D721Med (cell line): ENCODE results near the gene ZCCHC9.
"Not testable (repeated sequence)": the region's sequence is repeated elsewhere in the genome, so short reads cannot be mapped to it uniquely, and the experiment has no call there.

Source experiments
- DNase-seq: peaks from one replicate; pipeline ENCODE4 v3.0.0; 2011; ENCODE audit warnings: low spot score; ENCODE audit not compliant: insufficient read length
- FAIRE-seq: peaks from 2 replicates; lab custom pipeline; 2011; peaks lifted over from hg19 to GRCh38; lab: Jason Lieb, UNC
- TF ChIP-seq, protein P1 (sequence below): IDR thresholded peaks from 2 replicates; pipeline ENCODE4 v1.5.1; 2012; ENCODE audit warnings: mild to moderate bottlenecking, control low read depth; ENCODE audit not compliant: insufficient read depth; ENCODE audit errors: missing control alignments

ZCCHC9 gene

DNA sequence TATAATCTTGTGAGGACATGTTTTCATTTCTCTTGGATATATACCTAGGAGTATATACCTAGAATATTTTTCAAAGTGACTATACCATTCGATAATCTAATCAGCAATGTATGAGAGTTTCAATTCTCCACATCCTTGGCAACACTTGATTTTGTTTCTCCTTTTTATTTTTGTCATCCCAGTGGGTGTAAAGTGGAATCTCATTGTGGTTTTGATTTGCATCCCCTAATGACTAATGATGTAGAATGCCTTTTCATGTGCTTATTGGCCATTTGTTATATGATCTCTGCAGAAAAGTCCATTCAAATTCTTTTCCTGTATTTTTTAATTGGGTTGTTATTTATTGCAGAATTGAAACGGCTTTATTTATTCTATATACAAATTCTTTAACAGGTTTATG lies 15.2 kb downstream of the ZCCHC9 start:
- DNase-seq (no peak), FAIRE-seq (no peak)
- TF ChIP-seq, protein P1, sequence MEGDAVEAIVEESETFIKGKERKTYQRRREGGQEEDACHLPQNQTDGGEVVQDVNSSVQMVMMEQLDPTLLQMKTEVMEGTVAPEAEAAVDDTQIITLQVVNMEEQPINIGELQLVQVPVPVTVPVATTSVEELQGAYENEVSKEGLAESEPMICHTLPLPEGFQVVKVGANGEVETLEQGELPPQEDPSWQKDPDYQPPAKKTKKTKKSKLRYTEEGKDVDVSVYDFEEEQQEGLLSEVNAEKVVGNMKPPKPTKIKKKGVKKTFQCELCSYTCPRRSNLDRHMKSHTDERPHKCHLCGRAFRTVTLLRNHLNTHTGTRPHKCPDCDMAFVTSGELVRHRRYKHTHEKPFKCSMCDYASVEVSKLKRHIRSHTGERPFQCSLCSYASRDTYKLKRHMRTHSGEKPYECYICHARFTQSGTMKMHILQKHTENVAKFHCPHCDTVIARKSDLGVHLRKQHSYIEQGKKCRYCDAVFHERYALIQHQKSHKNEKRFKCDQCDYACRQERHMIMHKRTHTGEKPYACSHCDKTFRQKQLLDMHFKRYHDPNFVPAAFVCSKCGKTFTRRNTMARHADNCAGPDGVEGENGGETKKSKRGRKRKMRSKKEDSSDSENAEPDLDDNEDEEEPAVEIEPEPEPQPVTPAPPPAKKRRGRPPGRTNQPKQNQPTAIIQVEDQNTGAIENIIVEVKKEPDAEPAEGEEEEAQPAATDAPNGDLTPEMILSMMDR: no peak

- TF ChIP-seq, protein P1: no peak
- FAIRE-seq (no peak), DNase-seq (no peak)
These were observed 16.1 kb downstream of the ZCCHC9 start for GRCh38 chr5:81317536-81317935.

DNA sequence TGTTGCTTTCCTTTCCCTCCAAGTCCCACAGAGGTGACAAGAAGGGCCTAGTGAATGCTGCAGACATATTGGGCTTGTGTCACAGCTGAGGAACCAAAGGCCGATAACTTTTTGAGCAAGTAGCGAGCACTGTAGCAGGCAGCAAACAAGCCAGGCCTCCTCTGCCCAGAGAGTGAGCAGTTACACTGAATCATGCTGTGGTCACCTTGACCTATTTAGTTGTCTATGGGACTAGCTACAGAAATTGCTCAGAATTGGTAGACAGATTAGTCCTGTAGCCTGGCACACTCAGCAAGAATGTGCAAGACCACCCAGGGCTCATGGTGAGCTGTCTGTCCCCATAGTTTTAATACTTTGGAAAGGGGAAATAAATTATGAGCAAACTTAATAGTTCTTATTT lies 25.2 kb downstream of the ZCCHC9 start:
- TF ChIP-seq, protein P1: no peak
- FAIRE-seq: no peak
- no peak for DNase-seq

- FAIRE-seq: peak; percentile 89
- DNase-seq: no peak
- TF ChIP-seq, protein P1: no peak
These were observed 33.1 kb downstream of the ZCCHC9 start for GRCh38 chr5:81334304-81335061.

GRCh38 chr5:81335946-81336345 lies 34.6 kb downstream of the ZCCHC9 start:
- FAIRE-seq (no peak), DNase-seq (no peak)
- TF ChIP-seq, protein P1: no peak

DNA sequence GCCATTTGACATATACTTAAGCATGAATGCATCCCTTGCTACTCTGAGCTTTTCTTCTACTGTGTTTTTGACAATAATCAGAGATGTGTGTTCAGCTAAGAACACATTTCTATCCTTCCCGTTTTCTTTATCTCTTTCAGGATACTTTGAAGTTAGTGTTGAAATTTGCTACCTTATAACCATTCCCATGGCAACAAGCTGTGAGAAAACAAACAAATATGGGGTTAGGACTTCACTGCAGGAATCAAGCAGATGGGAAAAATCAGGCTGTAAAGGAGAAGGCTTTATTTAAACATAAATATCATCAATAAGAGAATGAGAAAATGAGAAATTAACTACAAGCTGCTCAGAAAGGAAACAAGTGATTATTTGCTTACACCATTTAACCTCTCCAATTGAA lies 35.2 kb downstream of the ZCCHC9 start:
- FAIRE-seq (no peak), DNase-seq (no peak)
- TF ChIP-seq, protein P1: no peak

DNA sequence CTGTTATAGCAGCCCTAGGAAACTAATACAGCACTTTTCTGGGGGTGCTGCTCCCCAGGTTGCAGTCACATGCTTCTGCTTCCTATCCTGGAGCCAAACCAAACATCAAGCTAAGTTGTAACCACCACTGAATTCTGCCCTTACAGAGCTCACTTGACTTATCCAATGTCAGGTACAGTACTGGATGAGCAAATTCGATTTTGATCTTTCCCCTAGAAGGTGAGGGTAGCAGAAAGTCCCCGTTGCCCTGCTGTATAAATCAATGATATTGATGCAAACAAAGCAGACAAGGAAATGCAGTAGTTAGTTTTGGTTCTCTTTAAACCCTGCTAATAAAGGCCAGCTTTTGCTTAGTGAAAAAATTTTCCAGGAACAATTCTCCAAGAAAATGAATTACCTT lies 36.4 kb downstream of the ZCCHC9 start:
- no peak for FAIRE-seq
- TF ChIP-seq, protein P1: no peak

DNA sequence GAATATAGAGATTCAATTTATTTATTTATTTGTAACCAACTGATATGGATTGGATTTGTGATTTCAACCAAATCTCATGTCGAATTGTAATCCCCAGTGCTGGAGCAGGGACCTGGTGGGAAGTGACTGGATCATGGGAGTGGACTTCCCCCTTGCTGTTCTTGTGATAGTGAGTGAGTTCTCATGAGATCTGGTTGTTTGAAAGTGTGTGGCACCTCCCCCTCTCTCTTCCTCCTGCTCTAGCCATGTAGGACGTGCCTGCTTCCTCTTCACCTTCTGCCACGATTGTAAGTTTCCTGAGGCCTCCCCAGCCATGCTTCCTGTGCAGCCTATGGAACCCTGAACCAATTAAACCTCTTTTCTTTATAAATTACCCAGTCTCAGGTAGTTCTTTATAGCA lies 36.8 kb downstream of the ZCCHC9 start:
- not testable (repeated sequence) for FAIRE-seq, DNase-seq

More for the DNA sequence above, 36.4 kb downstream of the ZCCHC9 start:
- DNase-seq: no peak
